Transverse colon (tissue), 4 donors: ENCODE measurements around the gene CCDC50.

Source experiments
- CTCF ChIP-seq, 5 experiments: fragments of 200-600 bp in 3 of 5; fragments of 450-650 bp in 2 of 5; sonication (generic) in 3 of 5; IDR thresholded peaks; 1 replicate in 2 of 5; 2 replicates in 3 of 5; pipeline ENCODE4 v1.5.1; 2016 to 2017; ENCODE audit warnings: antibody characterized with exemption in 5 of 5, inconsistent platforms in 3 of 5, mild to moderate bottlenecking in 2 of 5, moderate library complexity in 1 of 5
- EP300 ChIP-seq: sonication (generic); formaldehyde crosslinking; IDR thresholded peaks from one replicate; pipeline ENCODE4 v1.6.1; 2017; ENCODE audit warnings: antibody characterized with exemption, low read depth
- POLR2A ChIP-seq: fragments of 450-650 bp; IDR thresholded peaks from one replicate; pipeline ENCODE4 v1.6.1; 2016; ENCODE audit warnings: antibody characterized with exemption, mild to moderate bottlenecking, moderate library complexity
- POLR2AphosphoS5 ChIP-seq, 3 donors: sonication (generic); formaldehyde crosslinking; IDR thresholded peaks; one replicate each; pipeline ENCODE4 v1.6.1; 2016; ENCODE audit warnings: antibody characterized with exemption in 3 of 3

- TF ChIP-seq POLR2A (no peak), CTCF (IDR thresholded peaks at IDR 0.05) (no peak), EP300 (no peak), POLR2AphosphoS5 (IDR thresholded peaks at IDR 0.05) (no peak)
These were observed 68.6 kb downstream of the CCDC50 start for GRCh38 chr3:191397771-191398170.
